ENCODE measurements around the gene CTRB2.

CTRB2 gene

GRCh38 chr16:75227361-75228142, 20.6 kb upstream of the CTRB2 start:
- no peak for TF ChIP-seq FOXP2 (optimal IDR thresholded peaks at IDR 0.05; ENCODE audit: borderline replicate concordance, extremely low read depth, extremely low read length, insufficient read depth)
- TF ChIP-seq POLR2AphosphoS5 (IDR thresholded peaks at IDR 0.05; ENCODE audit: low read depth, low read length) = no peak
- no peak for TF ChIP-seq TAF1 (IDR thresholded peaks at IDR 0.05; ENCODE audit: borderline replicate concordance, insufficient read depth, low read length)
- no peak for TF ChIP-seq REST (IDR thresholded peaks at IDR 0.05; ENCODE audit: insufficient read depth in 1 of 2, low read depth in 2 of 2, low read length in 2 of 2)
- TF ChIP-seq SIN3A (IDR thresholded peaks at IDR 0.05; ENCODE audit: borderline replicate concordance, insufficient read depth, low read length) = no peak

GRCh38 chr16:75226550-75227360, 19.8 kb upstream of the CTRB2 start:
- no peak for TF ChIP-seq SIN3A (IDR thresholded peaks at IDR 0.05; ENCODE audit: borderline replicate concordance, insufficient read depth, low read length)
- TF ChIP-seq POLR2AphosphoS5 (IDR thresholded peaks at IDR 0.05; ENCODE audit: low read depth, low read length) = no peak
- no peak for TF ChIP-seq REST (IDR thresholded peaks at IDR 0.05; ENCODE audit: insufficient read depth in 1 of 2, low read depth in 2 of 2, low read length in 2 of 2)
- no peak for TF ChIP-seq TAF1 (IDR thresholded peaks at IDR 0.05; ENCODE audit: borderline replicate concordance, insufficient read depth, low read length)
- no peak for TF ChIP-seq FOXP2 (optimal IDR thresholded peaks at IDR 0.05; ENCODE audit: borderline replicate concordance, extremely low read depth, extremely low read length, insufficient read depth)

- TF ChIP-seq POLR2AphosphoS5 (IDR thresholded peaks at IDR 0.05; ENCODE audit: low read depth, low read length) (no peak), FOXP2 (optimal IDR thresholded peaks at IDR 0.05; ENCODE audit: borderline replicate concordance, extremely low read depth, extremely low read length, insufficient read depth) (no peak), TAF1 (IDR thresholded peaks at IDR 0.05; ENCODE audit: borderline replicate concordance, insufficient read depth, low read length) (no peak), SIN3A (IDR thresholded peaks at IDR 0.05; ENCODE audit: borderline replicate concordance, insufficient read depth, low read length) (no peak), REST (IDR thresholded peaks at IDR 0.05; ENCODE audit: insufficient read depth in 1 of 2, low read depth in 2 of 2, low read length in 2 of 2) (no peak)
Measured at GRCh38 chr16:75225678-75226515, 18.9 kb upstream of the CTRB2 start.

GRCh38 chr16:75225092-75225491, 18.1 kb upstream of the CTRB2 start:
- TF ChIP-seq SIN3A (IDR thresholded peaks at IDR 0.05; ENCODE audit: borderline replicate concordance, insufficient read depth, low read length) = no peak
- TF ChIP-seq FOXP2 (optimal IDR thresholded peaks at IDR 0.05; ENCODE audit: borderline replicate concordance, extremely low read depth, extremely low read length, insufficient read depth) = no peak
- no peak for TF ChIP-seq REST (IDR thresholded peaks at IDR 0.05; ENCODE audit: insufficient read depth in 1 of 2, low read depth in 2 of 2, low read length in 2 of 2)
- TF ChIP-seq POLR2AphosphoS5 (IDR thresholded peaks at IDR 0.05; ENCODE audit: low read depth, low read length) = no peak
- TF ChIP-seq TAF1 (IDR thresholded peaks at IDR 0.05; ENCODE audit: borderline replicate concordance, insufficient read depth, low read length) = no peak

Measured in PFSK-1 (cell line).